Measurements from ENCODE around the gene SLC2A10.

GRCh38 chr20:46661659-46662058 is 47.8 kb upstream of the SLC2A10 start:
- no peak for TF ChIP-seq GATA2 (IDR thresholded peaks at IDR 0.05; ENCODE audit: low read depth, low read length)
- TF ChIP-seq GATA3 (IDR thresholded peaks at IDR 0.05; ENCODE audit: low read depth, low read length) = no peak

Data from SH-SY5Y (cell line).